CMK (cell line): ENCODE measurements around the gene HAAO.

ENCODE experiments used
- DNase-seq: peaks from one replicate; pipeline ENCODE4 v3.0.0-alpha.2; 2010; ENCODE audit warnings: low read depth

The HAAO gene

DNA sequence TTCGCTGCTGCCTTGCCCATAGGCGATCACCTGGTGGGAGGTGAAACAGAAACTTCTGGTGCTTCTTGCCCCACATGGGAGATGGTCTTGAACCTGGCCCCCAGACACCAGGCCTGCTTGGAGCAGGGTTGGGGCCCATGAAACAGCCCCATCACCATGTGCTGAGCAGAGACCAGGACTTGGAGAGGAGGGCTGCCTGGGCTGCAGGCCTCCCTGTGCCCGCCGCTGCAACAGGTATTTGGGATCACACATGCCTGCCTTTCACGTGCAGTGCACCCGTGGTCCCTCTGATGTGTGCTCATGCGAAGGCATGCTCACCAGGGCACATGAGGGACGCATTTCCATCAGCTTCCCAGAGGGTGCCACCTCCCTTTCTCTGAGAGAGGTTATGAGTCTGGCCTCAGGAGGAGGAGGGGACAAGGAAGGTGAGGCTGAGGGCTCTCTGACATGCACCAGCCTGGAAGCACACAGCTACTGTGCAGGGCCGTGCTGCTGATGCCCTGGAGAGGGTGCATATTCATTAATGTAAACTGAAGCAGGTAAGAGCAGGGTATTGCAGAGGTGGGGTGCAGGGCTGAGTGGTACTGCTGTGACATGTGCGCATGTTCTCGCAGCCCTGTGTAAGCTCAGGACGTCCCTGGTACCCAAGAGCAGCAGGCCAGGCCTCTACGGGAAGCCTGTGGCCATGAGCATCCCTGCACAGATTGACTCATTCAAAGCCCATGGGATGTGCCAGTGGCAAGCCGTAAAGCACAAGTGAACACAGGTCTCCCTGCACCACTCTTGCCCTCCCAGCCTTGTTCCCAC, 24.3 kb downstream of the HAAO start:
- no peak for DNase-seq

DNA sequence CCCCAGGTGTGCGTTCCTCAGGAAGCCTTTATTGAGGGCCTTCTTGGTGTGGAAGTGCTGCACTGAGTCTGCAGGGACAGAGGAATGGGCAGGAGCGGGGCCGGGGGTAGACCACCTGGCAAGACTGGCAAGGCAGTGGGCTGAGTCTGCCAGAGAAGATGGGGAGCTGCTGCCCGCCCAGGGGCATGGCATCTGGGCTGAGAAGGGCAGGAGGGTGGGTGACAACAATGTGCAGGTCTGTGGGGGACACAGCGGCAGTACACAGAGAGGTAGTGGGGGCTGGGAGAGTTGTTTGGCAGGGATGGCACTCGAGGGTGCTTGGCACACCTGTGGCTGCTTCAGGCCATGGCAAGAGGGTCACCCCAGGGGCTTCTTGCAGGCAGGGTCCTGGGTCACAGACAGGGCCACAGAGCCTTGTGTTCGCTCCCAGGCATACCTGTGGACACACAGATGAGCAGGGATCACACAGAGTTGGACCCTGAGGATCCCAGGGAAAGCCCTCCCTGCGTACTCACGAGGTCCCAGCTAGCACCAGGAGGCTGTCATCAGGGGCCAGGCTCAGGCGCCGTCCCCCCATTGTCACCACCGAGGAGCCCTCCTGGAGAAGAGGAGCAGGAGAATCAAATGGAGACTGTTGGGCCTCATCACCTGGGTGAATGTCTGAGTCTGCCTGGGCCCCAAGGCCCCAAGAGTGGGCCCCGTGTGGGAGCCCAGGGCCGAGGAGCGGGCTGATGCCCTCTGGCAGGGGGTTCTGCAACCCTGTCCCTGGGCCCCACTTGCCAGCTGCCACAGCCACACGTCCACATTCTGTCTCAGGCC, 25.1 kb downstream of the HAAO start:
- no peak for DNase-seq

GRCh38 chr2:42765686-42766085, 26.7 kb downstream of the HAAO start:
- DNase-seq, result no peak

- no peak for DNase-seq
These were observed 27.5 kb downstream of the HAAO start for GRCh38 chr2:42764901-42765300.

DNA sequence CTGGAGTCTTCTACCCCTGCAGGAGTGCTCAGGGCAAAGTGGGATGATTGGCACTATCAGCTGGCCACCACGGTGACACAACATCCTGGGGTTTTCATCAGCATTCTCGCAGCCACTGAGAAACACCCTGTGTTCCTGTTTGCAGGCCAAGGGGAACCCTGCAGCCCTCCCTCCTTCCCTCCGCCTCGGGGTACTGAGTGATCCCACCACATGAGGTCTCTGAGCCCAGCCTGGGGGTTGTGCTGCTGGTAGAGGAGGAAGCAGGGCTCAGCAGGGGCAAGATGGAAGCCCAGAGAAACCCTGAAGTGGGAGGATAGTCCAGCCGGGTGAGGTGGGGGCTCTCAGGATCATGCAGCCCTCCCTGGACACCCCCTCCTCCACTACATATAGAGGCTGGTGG, 28.3 kb downstream of the HAAO start, which contains the start of gene OXER1:
Gene OXER1, minus strand, starts transcription at position 40 of the 400 bp plus-strand sequence. CDS start 73 bp downstream, outside the sequence.
- peak; percentile 40 for DNase-seq

GRCh38 chr2:42762823-42763804, 29.3 kb downstream of the HAAO start:
- no peak for DNase-seq

DNA sequence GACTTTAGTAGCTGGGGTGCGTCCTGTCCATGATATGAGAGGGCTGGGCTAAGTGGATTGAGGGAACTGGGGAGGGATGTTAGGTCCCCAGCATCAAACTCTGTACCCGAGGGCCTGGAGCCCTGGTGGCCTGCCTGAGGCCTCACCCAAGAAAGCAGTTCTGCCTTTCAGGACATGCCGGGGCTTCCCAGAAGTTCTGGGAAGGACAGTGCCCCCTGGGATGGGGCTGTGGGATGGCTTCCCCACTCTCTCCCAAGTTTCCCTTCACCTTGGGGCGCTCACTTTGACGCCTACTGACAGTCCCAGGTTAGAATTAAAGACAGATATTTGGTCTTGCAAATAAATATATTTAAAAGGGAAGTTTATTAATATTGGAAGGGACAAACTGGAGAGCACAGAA, 30.2 kb downstream of the HAAO start:
- DNase-seq, result no peak

GRCh38 chr2:42761554-42761953, 30.8 kb downstream of the HAAO start:
- no peak for DNase-seq

DNA sequence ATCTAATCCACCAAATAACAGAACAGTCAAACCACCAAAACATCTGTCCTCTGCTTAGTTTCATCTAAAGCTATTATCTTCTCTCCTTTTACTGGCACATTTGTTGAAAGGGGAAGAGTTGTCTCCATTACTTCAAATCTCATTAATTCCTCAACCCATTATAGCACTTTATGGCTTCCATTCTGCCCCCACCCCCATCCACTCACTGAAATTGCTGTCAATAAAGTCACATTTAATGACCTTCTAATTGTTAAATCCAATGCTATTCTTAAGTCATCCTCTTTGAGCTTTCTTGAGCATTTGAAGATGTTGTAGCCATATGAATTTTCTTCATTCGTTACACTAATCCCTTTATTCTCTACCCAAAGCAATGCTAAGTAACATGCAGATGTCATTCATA, 33.6 kb downstream of the HAAO start:
- no peak for DNase-seq

GRCh38 chr2:42757981-42758740, 34.2 kb downstream of the HAAO start:
- no peak for DNase-seq

DNA sequence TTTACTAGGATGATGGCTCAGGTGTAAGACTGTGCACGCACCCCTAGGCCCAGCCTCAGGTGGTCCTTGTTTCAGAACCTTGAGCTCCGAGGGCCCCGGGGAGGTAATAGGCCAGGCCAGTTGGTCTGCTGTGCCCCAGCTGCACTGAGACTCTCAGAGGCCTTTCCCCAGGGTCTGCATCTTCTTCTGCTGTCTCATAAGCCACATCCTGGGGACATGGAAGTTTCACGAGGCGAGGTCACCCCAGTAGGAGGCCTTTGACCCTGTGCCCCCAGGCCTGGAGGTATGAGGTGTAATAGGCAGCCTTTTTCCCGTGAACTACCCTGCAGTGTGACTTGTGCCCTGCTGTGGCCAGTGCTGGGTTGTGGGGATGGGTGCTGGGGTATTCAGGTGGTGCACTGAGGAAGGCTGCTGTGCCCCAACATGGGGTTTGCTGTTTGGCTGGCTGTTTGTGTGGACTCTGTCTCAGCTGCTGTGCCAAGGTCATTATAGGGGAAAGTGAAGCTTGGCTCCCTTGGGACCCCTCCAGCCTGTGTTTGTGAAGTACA, 35.3 kb downstream of the HAAO start:
- no peak for DNase-seq

DNA sequence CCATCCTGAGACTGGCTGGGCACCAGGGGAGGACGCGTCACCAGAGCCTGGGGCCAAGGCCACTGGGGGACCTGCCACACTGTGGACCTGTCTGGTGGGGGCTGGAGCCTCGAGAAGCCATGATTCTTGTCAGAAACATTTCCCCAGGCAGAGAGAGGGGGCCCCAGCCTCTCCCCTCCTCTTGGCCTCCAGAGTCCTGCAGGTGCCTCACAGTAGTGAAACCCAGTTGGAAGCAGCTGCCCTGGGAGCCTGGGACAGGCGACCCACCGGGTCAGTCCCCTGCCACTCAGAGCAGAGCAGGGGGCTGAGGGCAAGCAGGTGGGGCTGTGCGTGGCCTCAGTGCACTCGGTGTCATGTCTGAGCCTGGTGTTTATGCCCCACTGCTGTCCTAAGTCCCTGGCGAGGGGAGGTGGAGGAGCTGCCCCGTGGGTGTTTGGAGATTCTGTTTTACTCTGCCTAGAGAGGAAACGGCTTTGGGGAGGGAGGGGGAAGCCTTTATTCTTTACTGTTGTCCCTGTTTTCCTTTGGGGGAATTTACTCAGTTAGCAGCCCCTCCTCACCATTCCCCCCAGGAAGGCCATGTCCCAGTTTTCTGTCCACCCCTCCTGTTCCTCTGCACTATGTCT, 36.1 kb downstream of the HAAO start:
- DNase-seq, result no peak

GRCh38 chr2:42755191-42755880, 37.0 kb downstream of the HAAO start:
- DNase-seq, result no peak

- no peak for DNase-seq
These were observed 37.6 kb downstream of the HAAO start for GRCh38 chr2:42754776-42755140.

DNA sequence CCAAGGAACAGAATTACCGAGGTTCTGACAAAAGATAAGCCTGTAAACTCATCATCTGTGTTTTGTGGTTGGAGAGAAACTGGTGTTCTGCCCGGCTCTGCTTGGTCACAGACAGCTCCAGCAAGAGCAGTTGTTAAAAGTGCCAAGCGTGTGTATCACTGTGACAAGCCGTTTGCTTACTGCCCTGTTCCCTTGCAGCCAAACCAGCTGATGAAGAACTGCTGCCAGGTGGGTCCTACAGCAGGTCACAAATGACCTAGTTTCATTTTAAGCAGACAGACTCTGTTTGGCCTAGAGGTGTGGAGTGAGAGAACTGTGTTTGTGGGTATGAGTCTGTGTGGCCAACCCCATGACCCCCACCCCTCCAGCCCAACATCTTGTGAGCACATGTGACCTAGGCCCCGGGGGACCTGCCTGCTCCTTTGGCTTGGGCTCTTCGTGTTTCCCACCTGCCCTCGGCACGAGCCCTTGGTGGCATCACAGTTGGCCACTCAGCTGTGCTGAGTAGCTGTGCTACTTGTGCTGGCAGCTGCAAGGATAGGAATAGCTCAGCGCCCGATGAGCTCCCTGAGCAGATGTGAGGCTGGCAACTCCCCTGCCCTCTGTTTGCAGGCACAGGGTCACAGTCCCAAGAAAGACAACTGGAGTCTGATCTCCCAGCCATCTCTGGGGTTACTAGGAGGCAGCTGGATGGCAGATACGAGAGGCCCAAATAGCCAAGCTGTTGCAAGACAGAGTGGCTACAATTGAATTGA, 38.2 kb downstream of the HAAO start:
- DNase-seq, result no peak

DNA sequence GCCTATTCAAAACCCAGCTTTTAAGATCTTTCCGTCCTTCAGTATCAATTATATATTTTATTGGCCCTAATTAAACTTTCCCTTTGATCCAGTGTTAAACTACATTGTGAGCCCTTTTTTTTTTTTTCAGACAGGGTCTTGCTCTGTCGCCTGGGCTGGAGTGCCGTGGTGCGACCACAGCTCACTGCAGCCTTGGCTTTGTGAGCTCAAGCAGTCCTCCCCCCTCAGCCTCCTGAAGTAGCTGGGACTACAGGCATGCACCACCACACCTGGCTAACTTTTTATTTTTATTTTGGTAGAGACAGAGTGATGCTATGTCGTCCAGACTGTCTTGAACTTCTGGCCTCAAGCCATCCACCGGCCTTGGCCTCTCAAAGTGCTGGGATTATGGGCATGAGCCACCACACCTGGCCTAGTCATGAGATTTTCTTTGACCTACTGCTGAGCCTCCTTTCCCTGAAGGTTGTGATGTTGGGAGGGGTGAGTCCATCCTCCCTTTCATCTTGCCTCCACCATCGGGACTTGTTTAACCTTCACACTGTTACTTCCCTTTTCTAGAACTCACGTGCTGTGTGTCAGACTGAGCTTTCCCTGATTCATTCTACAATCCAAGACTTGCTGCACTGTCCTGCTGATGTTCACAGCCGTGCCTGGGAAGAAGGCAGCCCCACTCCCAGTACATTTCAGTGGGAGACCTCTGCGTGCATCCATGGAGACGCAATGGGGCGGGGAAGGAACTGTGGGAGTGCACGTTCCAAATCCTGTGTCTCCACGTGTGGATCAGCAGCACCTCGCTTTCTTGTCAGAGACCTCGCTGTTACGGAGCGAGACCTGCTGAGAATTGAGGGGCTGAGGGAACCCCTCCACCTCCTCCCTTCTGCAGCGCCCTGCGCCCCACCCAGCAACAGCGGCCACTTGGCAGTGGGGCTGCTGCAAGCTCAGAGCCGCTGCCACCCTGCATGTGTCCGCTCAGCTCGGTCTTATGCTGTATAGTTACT, 39.3 kb downstream of the HAAO start:
- no peak for DNase-seq

DNA sequence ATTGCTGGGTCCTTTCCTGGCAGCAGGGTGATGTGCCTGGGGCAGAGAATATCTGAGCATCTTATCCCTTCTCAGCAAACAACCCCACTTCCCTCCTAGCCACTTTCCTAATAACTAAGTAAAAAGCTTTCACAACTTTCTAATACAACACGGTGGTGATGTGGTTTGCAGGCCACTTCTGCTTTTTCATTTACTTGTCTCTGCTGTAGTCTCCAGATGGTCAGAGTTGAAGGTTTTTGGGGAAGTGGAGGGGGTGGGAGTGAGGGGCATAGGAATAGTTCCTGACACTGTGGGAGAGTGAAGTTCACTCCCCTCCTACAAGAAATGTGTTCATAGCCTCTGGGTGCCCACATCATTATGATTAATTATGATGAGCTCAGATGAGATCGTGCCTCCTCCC, 40.1 kb downstream of the HAAO start:
- DNase-seq, result no peak

- DNase-seq, result no peak
These were observed 43.5 kb downstream of the HAAO start for GRCh38 chr2:42748840-42749239.
